Upper lobe of left lung (tissue), 4 donors: ENCODE results near the gene ERMP1.

Experiments
- EP300 ChIP-seq, 4 donors: sonication (generic); formaldehyde crosslinking; IDR thresholded peaks; one replicate each; pipeline ENCODE4 v1.5.1; 2017; ENCODE audit warnings: antibody characterized with exemption in 4 of 4, control low read depth in 2 of 4
- POLR2A ChIP-seq, 4 donors: fragments of 450-650 bp; IDR thresholded peaks; one replicate each; pipeline ENCODE4 v1.5.1; 2016 to 2017; ENCODE audit warnings: antibody characterized with exemption in 4 of 4, mild to moderate bottlenecking in 2 of 4
- POLR2AphosphoS5 ChIP-seq, 2 donors: sonication (generic); formaldehyde crosslinking; IDR thresholded peaks; one replicate each; pipeline ENCODE4 v1.5.1; 2017; ENCODE audit warnings: antibody characterized with exemption in 2 of 2
- TF ChIP-seq, protein P1 (sequence below), 6 experiments: fragments of 450-650 bp in 4 of 6; fragments of 200-600 bp in 2 of 6; sonication (generic) in 2 of 6; IDR thresholded peaks; one replicate each; pipeline ENCODE4 v1.5.1; 2016 to 2019; ENCODE audit warnings: antibody characterized with exemption in 6 of 6

DNA sequence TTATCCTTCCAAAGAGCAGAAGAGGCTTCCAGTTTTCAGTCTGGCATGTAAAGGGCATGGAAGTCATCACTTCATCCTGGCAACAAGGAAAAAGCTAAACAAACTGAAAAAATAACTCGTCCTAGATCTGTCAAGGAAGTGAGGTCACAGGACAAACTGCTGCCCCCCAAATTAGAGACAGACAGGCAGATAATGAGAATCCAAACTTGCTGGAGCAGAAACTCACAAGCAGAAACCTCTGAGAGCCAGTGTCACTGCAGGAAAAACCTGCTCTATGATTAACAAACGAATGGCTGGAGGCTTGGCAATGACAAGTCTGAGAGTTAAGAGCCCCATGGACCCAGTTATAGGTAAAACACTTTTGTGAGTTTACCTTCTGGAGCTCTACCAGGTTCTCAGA lies 38.9 kb upstream of the ERMP1 start:
- TF ChIP-seq, protein P1, sequence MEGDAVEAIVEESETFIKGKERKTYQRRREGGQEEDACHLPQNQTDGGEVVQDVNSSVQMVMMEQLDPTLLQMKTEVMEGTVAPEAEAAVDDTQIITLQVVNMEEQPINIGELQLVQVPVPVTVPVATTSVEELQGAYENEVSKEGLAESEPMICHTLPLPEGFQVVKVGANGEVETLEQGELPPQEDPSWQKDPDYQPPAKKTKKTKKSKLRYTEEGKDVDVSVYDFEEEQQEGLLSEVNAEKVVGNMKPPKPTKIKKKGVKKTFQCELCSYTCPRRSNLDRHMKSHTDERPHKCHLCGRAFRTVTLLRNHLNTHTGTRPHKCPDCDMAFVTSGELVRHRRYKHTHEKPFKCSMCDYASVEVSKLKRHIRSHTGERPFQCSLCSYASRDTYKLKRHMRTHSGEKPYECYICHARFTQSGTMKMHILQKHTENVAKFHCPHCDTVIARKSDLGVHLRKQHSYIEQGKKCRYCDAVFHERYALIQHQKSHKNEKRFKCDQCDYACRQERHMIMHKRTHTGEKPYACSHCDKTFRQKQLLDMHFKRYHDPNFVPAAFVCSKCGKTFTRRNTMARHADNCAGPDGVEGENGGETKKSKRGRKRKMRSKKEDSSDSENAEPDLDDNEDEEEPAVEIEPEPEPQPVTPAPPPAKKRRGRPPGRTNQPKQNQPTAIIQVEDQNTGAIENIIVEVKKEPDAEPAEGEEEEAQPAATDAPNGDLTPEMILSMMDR (IDR thresholded peaks at IDR 0.05): no peak
- no peak for TF ChIP-seq POLR2AphosphoS5 (IDR thresholded peaks at IDR 0.05)
- no peak for TF ChIP-seq POLR2A (IDR thresholded peaks at IDR 0.05)
- no peak for TF ChIP-seq EP300 (IDR thresholded peaks at IDR 0.05)
